Tibial nerve (tissue), 4 donors: ENCODE measurements around the gene PRSS38.

Experiments
- EP300 ChIP-seq, 2 donors: sonication (generic); formaldehyde crosslinking; IDR thresholded peaks; one replicate each; pipeline ENCODE4 v1.6.1; 2017; ENCODE audit warnings: antibody characterized with exemption in 2 of 2, mild to moderate bottlenecking in 1 of 2
- TF ChIP-seq, protein P1 (sequence below), 5 experiments: fragments of 200-600 bp in 3 of 5; fragments of 450-650 bp in 2 of 5; sonication (generic) in 3 of 5; IDR thresholded peaks; one replicate each; pipeline ENCODE4 v1.5.1; 2016 to 2019; ENCODE audit warnings: antibody characterized with exemption in 5 of 5, mild to moderate bottlenecking in 3 of 5, moderate library complexity in 2 of 5

DNA sequence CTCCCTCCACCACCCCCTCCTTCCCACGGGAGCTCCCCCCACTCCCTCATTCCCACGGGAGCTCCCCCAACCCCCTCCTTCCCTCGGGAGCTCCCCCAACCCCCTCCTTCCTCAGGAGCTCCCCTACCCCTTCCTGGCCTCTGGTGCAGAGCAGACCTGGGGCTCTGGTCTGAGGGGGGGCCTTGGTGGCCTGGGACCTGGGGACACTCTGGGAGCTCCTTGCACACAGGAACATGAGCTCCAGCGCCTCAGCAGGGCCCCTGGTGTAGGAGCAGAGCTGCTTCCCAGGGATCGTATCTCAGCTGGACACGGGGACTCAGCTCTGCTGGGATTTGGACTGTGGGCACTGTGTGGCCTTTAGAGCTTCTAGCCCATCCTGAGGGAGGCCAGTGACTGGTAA lies 19.7 kb upstream of the PRSS38 start:
- no peak for TF ChIP-seq EP300 (IDR thresholded peaks at IDR 0.05)
- TF ChIP-seq, protein P1, sequence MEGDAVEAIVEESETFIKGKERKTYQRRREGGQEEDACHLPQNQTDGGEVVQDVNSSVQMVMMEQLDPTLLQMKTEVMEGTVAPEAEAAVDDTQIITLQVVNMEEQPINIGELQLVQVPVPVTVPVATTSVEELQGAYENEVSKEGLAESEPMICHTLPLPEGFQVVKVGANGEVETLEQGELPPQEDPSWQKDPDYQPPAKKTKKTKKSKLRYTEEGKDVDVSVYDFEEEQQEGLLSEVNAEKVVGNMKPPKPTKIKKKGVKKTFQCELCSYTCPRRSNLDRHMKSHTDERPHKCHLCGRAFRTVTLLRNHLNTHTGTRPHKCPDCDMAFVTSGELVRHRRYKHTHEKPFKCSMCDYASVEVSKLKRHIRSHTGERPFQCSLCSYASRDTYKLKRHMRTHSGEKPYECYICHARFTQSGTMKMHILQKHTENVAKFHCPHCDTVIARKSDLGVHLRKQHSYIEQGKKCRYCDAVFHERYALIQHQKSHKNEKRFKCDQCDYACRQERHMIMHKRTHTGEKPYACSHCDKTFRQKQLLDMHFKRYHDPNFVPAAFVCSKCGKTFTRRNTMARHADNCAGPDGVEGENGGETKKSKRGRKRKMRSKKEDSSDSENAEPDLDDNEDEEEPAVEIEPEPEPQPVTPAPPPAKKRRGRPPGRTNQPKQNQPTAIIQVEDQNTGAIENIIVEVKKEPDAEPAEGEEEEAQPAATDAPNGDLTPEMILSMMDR (IDR thresholded peaks at IDR 0.05) = no peak
